Mesodermal cell (in vitro differentiated cells): ENCODE data around the gene FAM114A2.

Experiments
- H3K27ac ChIP-seq: 2 replicates; pipeline ENCODE4 v1.7.0; 2013; ENCODE audit warnings: mild to moderate bottlenecking, low read depth, low read length, moderate library complexity; ENCODE audit not compliant: severe bottlenecking
- H3K36me3 ChIP-seq: 2 replicates; pipeline ENCODE4 v1.7.1; 2013; ENCODE audit warnings: mild to moderate bottlenecking, low read length, moderate library complexity; ENCODE audit not compliant: control insufficient read depth, insufficient read depth
- H3K4me1 ChIP-seq: one replicate; pipeline ENCODE4 v1.7.1; 2013; ENCODE audit warnings: mild to moderate bottlenecking, low read length; ENCODE audit not compliant: insufficient read depth, control insufficient read depth, poor library complexity, severe bottlenecking
- H3K4me3 ChIP-seq: 2 replicates; pipeline ENCODE4 v1.7.0; 2013; ENCODE audit warnings: low read length, control low read depth, mild to moderate bottlenecking; ENCODE audit not compliant: insufficient read depth, poor library complexity, severe bottlenecking; ENCODE audit errors: extremely low read depth
- H3K9me3 ChIP-seq: 2 replicates; pipeline ENCODE4 v1.7.1; 2013; ENCODE audit warnings: mild to moderate bottlenecking, low read length, moderate library complexity; ENCODE audit not compliant: control insufficient read depth
- WGBS, 2 experiments: methylation state at CpG; one replicate each; pipeline ENCODE4 v1.1.5; 2013; ENCODE audit warnings: missing lambda C conversion rate in 2 of 2; ENCODE audit not compliant: insufficient coverage in 2 of 2; 5-methylcytosine and 5-hydroxymethylcytosine counted together

Gene FAM114A2

GRCh38 chr5:154015071-154015693, 23.5 kb downstream of the FAM114A2 start:
- Histone ChIP-seq H3K27ac (no peak overlapping the region), H3K4me1 (peaks cover 7% of the 10 kb centered on the region), H3K4me3 (no peak overlapping the region), H3K9me3 (no peaks in the 10 kb centered on the region), H3K36me3 (peaks cover 10% of the 10 kb centered on the region)
- 88 to 95% methylated on average over 3 of the region's 4 CpGs for WGBS, 2 experiments

GRCh38 chr5:154010660-154011059, 28.1 kb downstream of the FAM114A2 start:
- peaks cover 6% of the 10 kb centered on the region for H3K4me1 ChIP-seq
- no peak overlapping the region for H3K27ac ChIP-seq
- no peak overlapping the region for H3K4me3 ChIP-seq
- 71 to 78% methylated on average over 3 of the region's 3 CpGs for WGBS, 2 experiments
- H3K9me3 ChIP-seq: no peaks in the 10 kb centered on the region
- peaks cover 6% of the 10 kb centered on the region for H3K36me3 ChIP-seq

GRCh38 chr5:154005648-154006047, 33.1 kb downstream of the FAM114A2 start:
- Histone ChIP-seq H3K27ac (no peak overlapping the region), H3K36me3 (peaks cover 6% of the 10 kb centered on the region), H3K9me3 (no peaks in the 10 kb centered on the region), H3K4me3 (no peak overlapping the region), H3K4me1 (peaks cover 4% of the 10 kb centered on the region)
- WGBS, 2 experiments: 100% methylated on average over 1 of the region's 1 CpG

GRCh38 chr5:154002511-154003020, 36.1 kb downstream of the FAM114A2 start:
- H3K27ac ChIP-seq: no peak overlapping the region
- no peaks in the 10 kb centered on the region for H3K9me3 ChIP-seq
- 80 to 97% methylated on average over 3 to 5 of the region's 7 CpGs for WGBS, 2 experiments

GRCh38 chr5:154002093-154002492, 36.6 kb downstream of the FAM114A2 start:
- Histone ChIP-seq H3K27ac (no peak overlapping the region), H3K9me3 (no peaks in the 10 kb centered on the region), H3K4me3 (no peak overlapping the region), H3K4me1 (peaks cover 4% of the 10 kb centered on the region), H3K36me3 (peaks cover 18% of the 10 kb centered on the region)
- 90% methylated on average over 2 of the region's 4 CpGs; no CpG with 5 or more reads in 1 of the 2 experiments for WGBS, 2 experiments

More at GRCh38 chr5:154002511-154003020, 36.1 kb downstream of the FAM114A2 start:
- peaks cover 14% of the 10 kb centered on the region for H3K36me3 ChIP-seq
- peaks cover 4% of the 10 kb centered on the region for H3K4me1 ChIP-seq
- H3K4me3 ChIP-seq: no peak overlapping the region

- H3K4me3 ChIP-seq: no peak overlapping the region
- no peaks in the 10 kb centered on the region for H3K9me3 ChIP-seq
- peaks cover 18% of the 10 kb centered on the region for H3K36me3 ChIP-seq
- H3K27ac ChIP-seq: no peak overlapping the region
- H3K4me1 ChIP-seq: peaks cover 4% of the 10 kb centered on the region
Observed at GRCh38 chr5:154000703-154001102, 38.0 kb downstream of the FAM114A2 start.

- Histone ChIP-seq H3K4me3 (no peak overlapping the region), H3K4me1 (peaks cover 4% of the 10 kb centered on the region), H3K27ac (no peak overlapping the region), H3K9me3 (no peaks in the 10 kb centered on the region), H3K36me3 (peaks cover 18% of the 10 kb centered on the region)
- 94% methylated on average over 2 of the region's 3 CpGs; no CpG with 5 or more reads in 1 of the 2 experiments for WGBS, 2 experiments
Observed at GRCh38 chr5:153999995-154000394, 38.7 kb downstream of the FAM114A2 start.

- Histone ChIP-seq H3K4me3 (no peak overlapping the region), H3K36me3 (peaks cover 18% of the 10 kb centered on the region), H3K4me1 (peaks cover 4% of the 10 kb centered on the region), H3K27ac (no peak overlapping the region), H3K9me3 (no peaks in the 10 kb centered on the region)
- WGBS, 2 experiments: no CpG with 5 or more reads among the region's 1 CpG
Observed at GRCh38 chr5:153998768-153999167, 39.9 kb downstream of the FAM114A2 start.

- Histone ChIP-seq H3K36me3 (peaks cover 18% of the 10 kb centered on the region), H3K27ac (no peak overlapping the region), H3K9me3 (no peaks in the 10 kb centered on the region), H3K4me1 (peaks cover 4% of the 10 kb centered on the region), H3K4me3 (no peak overlapping the region)
- WGBS, 2 experiments: 100% methylated on average over 1 of the region's 1 CpG; no CpG with 5 or more reads in 1 of the 2 experiments
Observed at GRCh38 chr5:153998010-153998409, 40.7 kb downstream of the FAM114A2 start.

- H3K36me3 ChIP-seq: no peaks in the 10 kb centered on the region
- H3K9me3 ChIP-seq: no peaks in the 10 kb centered on the region
- no peaks in the 10 kb centered on the region for H3K4me1 ChIP-seq
- H3K4me3 ChIP-seq: no peak overlapping the region
- H3K27ac ChIP-seq: no peak overlapping the region
Observed at GRCh38 chr5:153991168-153991567, 47.5 kb downstream of the FAM114A2 start.

- Histone ChIP-seq H3K4me1 (no peaks in the 10 kb centered on the region), H3K9me3 (no peaks in the 10 kb centered on the region), H3K27ac (no peak overlapping the region), H3K4me3 (no peak overlapping the region), H3K36me3 (no peaks in the 10 kb centered on the region)
- WGBS, 2 experiments: 88 to 93% methylated on average over 3 to 4 of the region's 5 CpGs
Observed at GRCh38 chr5:153988510-153988909, 50.2 kb downstream of the FAM114A2 start.
